GM10266 (cell line): ENCODE measurements around the gene NARS2.

ENCODE experiments used
- DNase-seq: peaks from one replicate; pipeline ENCODE4 v3.0.0; 2012; ENCODE audit errors: extremely low spot score
- TF ChIP-seq, protein P1 (sequence below): IDR thresholded peaks from 2 replicates; pipeline ENCODE4 v1.5.1; 2012; ENCODE audit warnings: mild to moderate bottlenecking, low read depth; ENCODE audit not compliant: control insufficient read depth, insufficient read depth; ENCODE audit errors: missing control alignments

The NARS2 gene

DNA sequence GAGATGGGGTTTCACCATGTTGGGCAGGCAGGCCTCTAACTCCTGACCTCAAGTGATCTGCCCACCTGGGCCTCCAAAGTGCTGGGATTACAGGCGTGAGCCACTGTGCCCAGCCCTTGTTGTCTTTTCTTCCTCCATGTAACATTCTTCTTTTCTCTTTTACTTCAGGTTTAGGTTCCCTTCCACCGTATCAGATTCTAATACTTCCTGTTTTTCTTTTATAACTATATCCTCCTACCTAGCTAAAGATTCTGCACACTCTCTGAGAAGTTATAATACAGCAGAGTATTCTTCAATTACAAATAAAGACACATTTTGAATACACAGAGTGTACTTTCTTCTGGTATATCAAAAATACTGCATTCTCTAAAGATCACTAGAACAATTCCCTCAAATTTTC lies 123.8 kb downstream of the NARS2 start:
- no peak for DNase-seq
- TF ChIP-seq, protein P1, sequence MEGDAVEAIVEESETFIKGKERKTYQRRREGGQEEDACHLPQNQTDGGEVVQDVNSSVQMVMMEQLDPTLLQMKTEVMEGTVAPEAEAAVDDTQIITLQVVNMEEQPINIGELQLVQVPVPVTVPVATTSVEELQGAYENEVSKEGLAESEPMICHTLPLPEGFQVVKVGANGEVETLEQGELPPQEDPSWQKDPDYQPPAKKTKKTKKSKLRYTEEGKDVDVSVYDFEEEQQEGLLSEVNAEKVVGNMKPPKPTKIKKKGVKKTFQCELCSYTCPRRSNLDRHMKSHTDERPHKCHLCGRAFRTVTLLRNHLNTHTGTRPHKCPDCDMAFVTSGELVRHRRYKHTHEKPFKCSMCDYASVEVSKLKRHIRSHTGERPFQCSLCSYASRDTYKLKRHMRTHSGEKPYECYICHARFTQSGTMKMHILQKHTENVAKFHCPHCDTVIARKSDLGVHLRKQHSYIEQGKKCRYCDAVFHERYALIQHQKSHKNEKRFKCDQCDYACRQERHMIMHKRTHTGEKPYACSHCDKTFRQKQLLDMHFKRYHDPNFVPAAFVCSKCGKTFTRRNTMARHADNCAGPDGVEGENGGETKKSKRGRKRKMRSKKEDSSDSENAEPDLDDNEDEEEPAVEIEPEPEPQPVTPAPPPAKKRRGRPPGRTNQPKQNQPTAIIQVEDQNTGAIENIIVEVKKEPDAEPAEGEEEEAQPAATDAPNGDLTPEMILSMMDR, result no peak

GRCh38 chr11:78449866-78450265 lies 124.8 kb downstream of the NARS2 start:
- no peak for DNase-seq
- TF ChIP-seq, protein P1, result no peak

GRCh38 chr11:78446210-78446609 lies 128.5 kb downstream of the NARS2 start:
- DNase-seq, result no peak
- TF ChIP-seq, protein P1, result no peak

DNA sequence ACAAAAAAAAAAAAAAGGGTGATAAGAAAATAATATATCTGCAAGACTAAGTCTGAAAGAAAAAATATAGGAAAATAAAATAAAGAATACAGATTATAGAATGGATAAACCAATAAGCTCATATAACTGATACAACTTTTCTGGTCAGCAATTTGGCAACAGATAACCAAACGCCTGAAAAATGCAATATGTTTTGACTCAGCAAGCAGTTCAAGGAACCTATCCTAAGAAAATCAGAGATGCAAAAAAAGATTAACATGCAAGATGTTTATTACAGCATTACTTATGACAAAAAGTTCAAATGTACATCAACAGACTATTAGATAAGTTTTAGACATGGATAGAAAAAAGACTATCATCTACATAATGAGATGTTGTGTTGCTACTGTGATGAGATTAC lies 129.9 kb downstream of the NARS2 start:
- no peak for DNase-seq
- TF ChIP-seq, protein P1, result no peak

DNA sequence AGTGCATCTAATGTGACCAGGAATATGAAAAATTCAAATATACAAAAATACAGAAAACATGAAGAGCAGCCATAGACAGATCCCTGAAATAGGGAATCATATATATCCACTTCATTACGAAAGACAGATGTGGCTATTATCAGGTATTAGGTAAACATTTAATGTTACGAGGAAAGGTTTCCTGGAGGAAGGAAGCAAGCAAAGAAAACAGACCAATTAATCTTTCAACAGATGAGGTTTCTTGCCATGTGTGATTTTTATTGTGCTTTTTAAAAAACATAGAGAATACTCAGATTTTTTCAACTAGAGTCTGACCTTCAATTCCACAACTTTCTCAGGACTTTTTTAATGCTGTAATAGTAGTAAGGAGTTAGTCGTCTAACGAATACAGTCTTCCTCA lies 132.7 kb downstream of the NARS2 start:
- DNase-seq, result no peak
- TF ChIP-seq, protein P1, result no peak

GRCh38 chr11:78438298-78438975 lies 136.2 kb downstream of the NARS2 start:
- TF ChIP-seq, protein P1, result no peak
- peak; percentile 24 for DNase-seq

DNA sequence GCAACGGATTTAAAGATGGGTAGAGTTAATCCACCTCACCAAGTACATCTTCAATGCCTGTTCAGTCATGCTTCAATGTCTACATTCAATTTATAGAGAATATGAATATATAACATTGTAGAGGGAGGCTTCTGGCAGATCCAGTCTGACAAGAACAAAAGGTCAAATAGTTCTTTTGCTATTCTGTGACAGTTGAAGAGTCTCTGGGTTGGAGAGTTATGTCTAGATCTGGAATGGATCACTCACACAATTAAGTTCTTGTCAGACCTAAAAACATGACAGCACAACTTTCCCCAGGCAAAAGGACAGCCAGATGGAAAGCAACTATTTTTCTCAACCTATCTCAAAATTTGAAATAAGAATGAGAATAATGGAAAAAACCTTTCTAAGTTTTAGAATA lies 141.7 kb downstream of the NARS2 start:
- TF ChIP-seq, protein P1, result no peak
- no peak for DNase-seq
